CD4-positive, alpha-beta T cell treated with Interleukin-15 for 4 hours (primary cell): ENCODE results near the gene KIF26A.

Experiments used
- DNase-seq: peaks from one replicate; pipeline ENCODE4 v3.0.0-alpha.2; 2020; ENCODE audit warnings: low spot score

KIF26A gene

GRCh38 chr14:104131968-104132732 lies 6.2 kb upstream of the KIF26A start:
- DNase-seq = no peak

- DNase-seq = no peak
Observed at GRCh38 chr14:104132981-104133380, 5.4 kb upstream of the KIF26A start.

- no peak for DNase-seq
Observed at GRCh38 chr14:104133496-104133895, 4.9 kb upstream of the KIF26A start.

GRCh38 chr14:104134061-104134965 lies 4.1 kb upstream of the KIF26A start:
- no peak for DNase-seq

- no peak for DNase-seq
Observed at GRCh38 chr14:104135121-104135903, 3.1 kb upstream of the KIF26A start.

GRCh38 chr14:104135904-104136471 lies 2.4 kb upstream of the KIF26A start:
- no peak for DNase-seq

- DNase-seq = no peak
Observed at GRCh38 chr14:104136472-104137296, 1.7 kb upstream of the KIF26A start.

- peak; percentile 45 for DNase-seq
Observed at GRCh38 chr14:104137297-104138097, 890 bp upstream of the KIF26A start.

GRCh38 chr14:104138718-104139459 lies 502 bp downstream of the KIF26A start:
- no peak for DNase-seq

- DNase-seq = no peak
Observed at GRCh38 chr14:104139460-104140212, 1.2 kb downstream of the KIF26A start.

- no peak for DNase-seq
Observed at GRCh38 chr14:104140213-104140462, 1.8 kb downstream of the KIF26A start.

GRCh38 chr14:104140463-104141331 lies 2.3 kb downstream of the KIF26A start:
- DNase-seq = no peak

- DNase-seq = no peak
Observed at GRCh38 chr14:104141621-104142091, 3.3 kb downstream of the KIF26A start.

GRCh38 chr14:104142136-104142945 lies 4.0 kb downstream of the KIF26A start:
- DNase-seq = no peak

GRCh38 chr14:104142946-104143470 lies 4.6 kb downstream of the KIF26A start:
- no peak for DNase-seq

GRCh38 chr14:104143521-104144452 lies 5.4 kb downstream of the KIF26A start:
- no peak for DNase-seq
